GM12864 (cell line): ENCODE measurements around the gene STRAP.
"Not testable (repeated sequence)": the region's sequence is repeated elsewhere in the genome, so short reads cannot be mapped to it uniquely, and the experiment has no call there.

Experiments used
- DNase-seq: peaks from one replicate; pipeline ENCODE4 v3.0.0-alpha.2; 2011; ENCODE audit warnings: low read depth
- H3K4me3 ChIP-seq: 2 replicates; pipeline ENCODE4 v1.5.1; 2011; ENCODE audit warnings: mild to moderate bottlenecking, low read depth, low read length, control low read depth
- TF ChIP-seq, protein P1 (sequence below): IDR thresholded peaks from 2 replicates; pipeline ENCODE4 v1.5.1; 2011; ENCODE audit warnings: low read depth, mild to moderate bottlenecking, moderate library complexity, low read length, control low read depth, inconsistent platforms; ENCODE audit errors: missing control alignments

STRAP gene

DNA sequence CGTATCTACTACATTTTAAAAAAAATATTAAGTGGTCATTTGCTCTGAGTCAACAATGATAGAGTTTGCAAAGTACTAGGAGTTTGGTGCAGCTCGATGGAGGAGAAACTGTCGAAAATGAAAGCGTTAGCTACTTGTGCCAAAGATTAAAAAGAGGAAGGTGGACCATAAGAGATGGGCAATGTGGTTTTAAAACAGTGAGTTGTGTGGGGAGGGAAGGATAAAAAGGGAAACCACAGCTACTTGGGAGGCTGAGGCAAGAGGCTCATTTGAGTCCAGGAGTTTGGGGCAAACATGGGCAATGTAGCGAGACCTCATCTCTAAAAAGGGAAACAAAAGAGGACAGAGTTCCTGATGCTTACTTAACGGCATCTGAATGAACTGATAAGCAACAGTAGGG lies 18.2 kb upstream of the STRAP start:
- H3K4me3 ChIP-seq = no peak overlapping the region
- TF ChIP-seq, protein P1, sequence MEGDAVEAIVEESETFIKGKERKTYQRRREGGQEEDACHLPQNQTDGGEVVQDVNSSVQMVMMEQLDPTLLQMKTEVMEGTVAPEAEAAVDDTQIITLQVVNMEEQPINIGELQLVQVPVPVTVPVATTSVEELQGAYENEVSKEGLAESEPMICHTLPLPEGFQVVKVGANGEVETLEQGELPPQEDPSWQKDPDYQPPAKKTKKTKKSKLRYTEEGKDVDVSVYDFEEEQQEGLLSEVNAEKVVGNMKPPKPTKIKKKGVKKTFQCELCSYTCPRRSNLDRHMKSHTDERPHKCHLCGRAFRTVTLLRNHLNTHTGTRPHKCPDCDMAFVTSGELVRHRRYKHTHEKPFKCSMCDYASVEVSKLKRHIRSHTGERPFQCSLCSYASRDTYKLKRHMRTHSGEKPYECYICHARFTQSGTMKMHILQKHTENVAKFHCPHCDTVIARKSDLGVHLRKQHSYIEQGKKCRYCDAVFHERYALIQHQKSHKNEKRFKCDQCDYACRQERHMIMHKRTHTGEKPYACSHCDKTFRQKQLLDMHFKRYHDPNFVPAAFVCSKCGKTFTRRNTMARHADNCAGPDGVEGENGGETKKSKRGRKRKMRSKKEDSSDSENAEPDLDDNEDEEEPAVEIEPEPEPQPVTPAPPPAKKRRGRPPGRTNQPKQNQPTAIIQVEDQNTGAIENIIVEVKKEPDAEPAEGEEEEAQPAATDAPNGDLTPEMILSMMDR = no peak
- peak; percentile 35 for DNase-seq

DNA sequence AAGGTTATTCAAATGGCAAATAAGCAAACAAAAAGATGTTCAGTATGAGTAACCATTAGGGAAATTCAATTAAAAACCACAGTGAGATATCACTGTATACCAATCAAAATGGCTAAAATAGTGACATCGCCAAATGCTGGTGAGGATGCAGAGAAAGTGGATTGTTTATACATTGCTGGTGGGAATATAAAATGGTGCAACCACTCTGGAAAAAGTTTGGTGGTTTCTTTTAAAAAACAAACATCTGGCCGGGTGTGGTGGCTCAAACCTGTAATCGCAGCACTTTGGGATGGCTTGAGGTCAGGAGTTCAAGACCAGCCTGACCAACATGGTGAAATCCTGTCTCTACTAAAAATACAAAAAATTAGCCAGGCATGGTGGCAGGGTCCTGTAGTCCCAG lies 14.0 kb upstream of the STRAP start:
- TF ChIP-seq, protein P1 = no peak
- no peak for DNase-seq
- no peak overlapping the region for H3K4me3 ChIP-seq

DNA sequence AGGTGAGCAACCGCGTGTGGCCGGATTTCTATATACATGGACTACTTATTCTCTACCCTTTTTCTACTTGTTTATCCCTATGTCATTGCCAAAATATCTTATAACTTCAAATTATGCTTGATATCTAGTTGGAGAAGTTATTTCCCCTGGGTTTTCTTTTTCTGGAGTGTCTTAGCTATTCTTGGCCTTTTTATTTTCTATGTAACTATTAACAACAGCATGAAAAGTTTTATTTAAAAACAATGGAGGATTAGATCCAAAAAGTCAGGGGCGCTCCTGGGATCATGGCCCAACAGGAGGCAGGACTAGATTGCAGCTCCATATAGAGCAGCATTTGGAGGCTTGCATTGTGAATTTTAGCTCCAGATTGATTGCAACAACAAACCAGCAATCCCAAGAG lies 8.6 kb upstream of the STRAP start:
- H3K4me3 ChIP-seq = no peak overlapping the region
- TF ChIP-seq, protein P1 = no peak
- DNase-seq = no peak

DNA sequence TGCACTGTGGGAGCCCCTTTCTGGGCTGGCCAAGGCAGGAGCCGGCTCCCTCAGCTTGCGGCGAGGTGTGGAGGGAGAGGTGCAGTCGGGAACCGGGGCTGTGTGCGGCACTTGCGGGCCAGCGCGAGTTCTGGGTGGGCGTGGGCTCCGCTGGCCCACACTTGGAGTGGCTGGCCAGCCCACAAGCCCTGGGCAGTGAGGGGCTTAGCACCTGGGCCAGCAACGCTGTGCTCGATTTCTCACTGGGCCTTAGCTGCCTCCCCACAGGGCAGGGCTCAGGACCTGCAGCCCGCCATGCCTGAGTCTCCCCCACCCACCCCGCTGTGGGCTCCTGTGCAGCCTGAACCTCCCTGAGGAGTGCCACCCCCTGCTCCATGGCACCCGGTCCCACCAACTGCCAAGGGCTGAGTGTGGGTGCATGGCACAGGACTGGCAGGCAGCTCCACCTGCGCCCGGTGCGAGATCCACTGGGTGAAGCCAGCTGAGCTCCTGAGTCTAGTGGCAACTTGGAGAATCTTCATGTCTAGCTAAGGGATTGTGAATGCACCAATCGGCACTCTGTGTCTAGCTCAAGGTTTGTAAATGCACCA lies 7.5 kb upstream of the STRAP start:
- DNase-seq, H3K4me3 ChIP-seq: not testable (repeated sequence)

DNA sequence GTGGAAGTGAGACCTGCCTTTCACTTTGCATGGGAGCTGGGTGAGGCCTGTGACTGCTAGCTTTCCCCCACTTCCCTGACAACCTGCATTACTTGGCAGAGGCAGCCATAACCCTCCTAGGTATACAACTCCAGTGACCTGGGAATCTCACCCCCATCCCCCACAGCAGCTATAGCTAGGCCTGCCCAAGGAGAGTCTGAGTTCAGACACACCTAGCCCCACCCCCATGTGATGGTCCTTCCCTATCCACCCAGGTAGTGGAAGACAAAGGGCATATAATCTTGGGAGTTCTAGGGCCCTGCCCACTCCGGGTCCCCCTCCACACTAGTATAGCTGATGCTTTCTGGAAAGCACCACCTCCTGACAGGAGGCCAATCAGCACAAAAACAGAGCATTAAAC lies 6.3 kb upstream of the STRAP start:
- H3K4me3 ChIP-seq = no peak overlapping the region
- no peak for DNase-seq
- TF ChIP-seq, protein P1 = no peak

DNA sequence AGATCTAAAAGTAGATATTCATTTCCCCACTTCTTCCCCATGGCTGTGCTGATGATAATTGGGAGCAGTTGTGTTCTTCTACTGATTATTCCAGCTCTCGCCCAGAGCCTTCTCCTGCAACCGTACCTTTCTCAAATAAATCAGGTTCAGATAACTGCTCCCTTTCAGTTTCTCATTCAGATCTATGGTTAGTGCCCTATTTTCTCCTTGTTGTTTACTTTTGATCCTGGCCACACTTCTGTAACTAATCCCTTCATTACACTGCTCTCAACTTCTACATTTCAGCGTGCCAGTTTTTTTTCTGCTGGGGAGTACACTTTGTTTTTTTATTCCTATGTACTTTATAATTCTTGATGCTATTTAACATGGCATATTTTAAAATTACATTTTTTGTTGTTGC lies 2.8 kb upstream of the STRAP start:
- no peak overlapping the region for H3K4me3 ChIP-seq
- DNase-seq = no peak
- TF ChIP-seq, protein P1 = no peak

DNA sequence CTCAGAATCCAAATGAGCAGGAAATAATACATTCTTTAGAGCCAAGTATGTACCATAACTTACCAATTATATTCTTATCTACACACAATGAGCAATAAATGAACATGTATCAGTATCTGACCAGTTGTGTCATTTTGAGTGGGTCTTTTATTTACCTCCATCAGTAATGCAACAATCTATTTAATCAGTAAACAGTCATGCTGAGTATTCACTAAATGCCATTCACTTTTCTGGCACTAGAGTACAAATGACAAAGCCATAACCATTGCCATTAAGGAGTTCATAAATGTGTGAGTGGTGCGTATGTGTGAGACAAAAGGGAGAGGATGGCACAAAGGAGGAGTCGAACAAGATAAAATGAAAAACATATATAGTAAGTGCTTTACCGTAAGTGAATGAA lies 1.5 kb upstream of the STRAP start:
- H3K4me3 ChIP-seq = no peak overlapping the region
- TF ChIP-seq, protein P1 = no peak
- DNase-seq = no peak
